Endothelial cell of umbilical vein (primary cell): ENCODE data around the gene GPD2. TPM values are rescaled to one million over a fixed set of nuclear protein-coding genes. Genes with fewer than 3 reads are reported as not detected.

Experiments
- BruUV-seq: library from RNA; stranded (reverse); fragments of 400-500 nt; replicated peaks from 2 replicates; lab custom pipeline; 2021; lab: Mats Ljungman, UMichigan
- CTCF ChIA-PET: fragments of 300-600, 350-600 bp; sonication (Branson Sonifier 250); formaldehyde crosslinking; loops from one replicate; lab custom pipeline; 2021; ENCODE audit warnings: antibody characterized with exemption, inconsistent platforms; lab: Charles Lee
- POLR2A ChIA-PET: fragments of 300-600, 350-600 bp; sonication (Branson Sonifier 250); formaldehyde crosslinking; loops from one replicate; lab custom pipeline; 2021; ENCODE audit warnings: antibody characterized with exemption, inconsistent platforms; lab: Charles Lee
- DNase-seq: peaks from one replicate; pipeline ENCODE4 v3.0.0-alpha.2; 2011; ENCODE audit warnings: low read depth, low spot score
- FAIRE-seq: peaks from 2 replicates; lab custom pipeline; 2011; peaks lifted over from hg19 to GRCh38; lab: Jason Lieb, UNC
- H2AFZ ChIP-seq: 2 replicates; pipeline ENCODE4 v1.6.0; 2012; ENCODE audit warnings: low read depth, low read length, control low read depth, inconsistent platforms
- H3K27ac ChIP-seq: 2 replicates; pipeline ENCODE4 v1.5.1; 2011; ENCODE audit warnings: low read depth, mild to moderate bottlenecking, control low read depth, low read length, moderate library complexity; ENCODE audit not compliant: insufficient read depth
- H3K27me3 ChIP-seq, 2 experiments: 2 replicates each; pipeline versions ENCODE4 v1.6.0 to v1.6.1; 2011; ENCODE audit warnings: low read length in 2 of 2, mixed read lengths in 1 of 2; ENCODE audit not compliant: control insufficient read depth in 2 of 2, insufficient read depth in 2 of 2
- H3K36me3 ChIP-seq, 2 experiments: 2 replicates in 1 of 2; 3 replicates in 1 of 2; pipeline ENCODE4 v1.5.1; 2011; ENCODE audit warnings: low read length in 2 of 2, mild to moderate bottlenecking in 1 of 2, moderate library complexity in 1 of 2; ENCODE audit not compliant: control insufficient read depth in 2 of 2, insufficient read depth in 2 of 2; ENCODE audit errors: extremely low read depth in 1 of 2
- H3K4me1 ChIP-seq: 3 replicates; pipeline ENCODE4 v1.5.1; 2011; ENCODE audit warnings: mild to moderate bottlenecking, low read length; ENCODE audit not compliant: control insufficient read depth, insufficient read depth; ENCODE audit errors: extremely low read depth
- H3K4me2 ChIP-seq: 2 replicates; pipeline ENCODE4 v1.6.1; 2011; ENCODE audit warnings: low read length, control low read depth, mixed read lengths; ENCODE audit not compliant: insufficient read depth
- H3K4me3 ChIP-seq, 3 experiments: fragments of 200-600 bp in 1 of 3; sonication (generic), shearing (Covaris generic) in 1 of 3; replicated peaks in 1 of 3; 2 replicates each; pipeline ENCODE4 v1.5.1; 2011 to 2016; ENCODE audit warnings: control low read depth in 3 of 3, low read length in 3 of 3, mild to moderate bottlenecking in 2 of 3, inconsistent platforms in 1 of 3, low read depth in 1 of 3, moderate library complexity in 1 of 3; ENCODE audit not compliant: insufficient read depth in 1 of 3
- H3K79me2 ChIP-seq: 2 replicates; pipeline ENCODE4 v1.6.0; 2012; ENCODE audit warnings: low read length, inconsistent platforms; ENCODE audit not compliant: control insufficient read depth, insufficient read depth
- H3K9ac ChIP-seq: replicated peaks from 2 replicates; pipeline ENCODE3; 2011; ENCODE audit warnings: low read length, control low read depth; ENCODE audit not compliant: insufficient read depth; ENCODE audit errors: extremely low read depth
- H3K9me1 ChIP-seq: replicated peaks from 3 replicates; pipeline ENCODE4 v1.6.0; 2011; ENCODE audit warnings: mild to moderate bottlenecking, low read length; ENCODE audit not compliant: control insufficient read depth, insufficient read depth; ENCODE audit errors: extremely low read depth
- H3K9me3 ChIP-seq: replicated peaks from 2 replicates; pipeline ENCODE4 v1.5.1; 2012; ENCODE audit warnings: low read length, inconsistent platforms; ENCODE audit not compliant: control insufficient read depth, insufficient read depth
- H4K20me1 ChIP-seq: replicated peaks from 2 replicates; pipeline ENCODE3; 2011; ENCODE audit warnings: mild to moderate bottlenecking, low read length; ENCODE audit not compliant: control insufficient read depth, insufficient read depth; ENCODE audit errors: extremely low read depth
- EZH2 ChIP-seq: IDR thresholded peaks from 2 replicates; pipeline ENCODE4 v1.6.1; 2012; ENCODE audit warnings: borderline replicate concordance, low read depth, mild to moderate bottlenecking, moderate library complexity, low read length, inconsistent platforms; ENCODE audit not compliant: severe bottlenecking
- FOS ChIP-seq: IDR thresholded peaks from 2 replicates; pipeline ENCODE4 v1.6.1; 2011; ENCODE audit warnings: mild to moderate bottlenecking, low read length, moderate library complexity, borderline replicate concordance; ENCODE audit not compliant: insufficient read depth
- GATA2 ChIP-seq: IDR thresholded peaks from 2 replicates; pipeline ENCODE4 v1.7.0; 2011; ENCODE audit warnings: low read depth, mild to moderate bottlenecking, moderate library complexity, mixed read lengths, low read length; ENCODE audit not compliant: insufficient read length, insufficient read depth
- JUN ChIP-seq: IDR thresholded peaks from 2 replicates; pipeline ENCODE4 v1.6.1; 2011; ENCODE audit warnings: borderline replicate concordance, low read depth; ENCODE audit not compliant: insufficient read length, insufficient read depth
- MYC ChIP-seq: IDR thresholded peaks from one replicate; pipeline ENCODE4 v1.6.1; 2011; ENCODE audit warnings: mild to moderate bottlenecking, low read depth, low read length
- POLR2A ChIP-seq: IDR thresholded peaks from 2 replicates; pipeline ENCODE4 v1.6.1; 2012; ENCODE audit warnings: low read depth, mild to moderate bottlenecking, control low read depth, low read length
- POLR2AphosphoS5 ChIP-seq: IDR thresholded peaks from 2 replicates; pipeline ENCODE4 v1.6.1; 2012; ENCODE audit warnings: low read depth, mild to moderate bottlenecking, control low read depth, low read length, moderate library complexity; ENCODE audit not compliant: insufficient read depth
- dilution Hi-C: fragments of 300-500 bp; cut with MboI; formaldehyde crosslinking; loops from one replicate; pipeline ENCODE4 v1.15.0; 2019; ENCODE audit warnings: low sequenced_read_pairs; ENCODE audit not compliant: extremely low pct_ligation_motif_present
- intact Hi-C: fragments of 100-400 bp; cut with micrococcal nuclease; formaldehyde crosslinking; loops from one replicate; pipeline ENCODE4 v1.10.0; 2022
- polyA plus RNA-seq, 4 experiments: library from polyadenylated mRNA; depleted of rRNA in 3 of 4; stranded (reverse) in 3 of 4; unstranded in 1 of 4; fragments of >200 nt; gene quantifications; 2 replicates each; pipeline versions ENCODE4 v1.2.1 to v1.2.3, GENCODE V29; 2011 to 2012; ENCODE audit warnings: missing spikeins in 1 of 4
- total RNA-seq: library from RNA; stranded (reverse); gene quantifications from 2 replicates; pipeline ENCODE4 v1.2.3, GENCODE V29; 2021
- TF ChIP-seq, protein P1 (sequence below): IDR thresholded peaks from 2 replicates; pipeline ENCODE4 v1.6.1; 2011; ENCODE audit not compliant: insufficient read depth, insufficient read length
- TF ChIP-seq, protein P2 (sequence below), 2 donors: IDR thresholded peaks; 1 replicate in 1 of 2; 2 replicates in 1 of 2; pipeline ENCODE4 v1.5.1; 2011; ENCODE audit warnings: low read length in 2 of 2, mild to moderate bottlenecking in 2 of 2, moderate library complexity in 2 of 2, control low read depth in 1 of 2, inconsistent platforms in 1 of 2, low read depth in 1 of 2; ENCODE audit not compliant: insufficient read depth in 1 of 2; ENCODE audit errors: extremely low read depth in 1 of 2

GPD2 gene
- total and polyA plus RNA-seq, 2 donors (not counting 3 experiments of a cell fraction or from before 2014, with no cell fraction given): 6.6 to 37.0 TPM

DNA sequence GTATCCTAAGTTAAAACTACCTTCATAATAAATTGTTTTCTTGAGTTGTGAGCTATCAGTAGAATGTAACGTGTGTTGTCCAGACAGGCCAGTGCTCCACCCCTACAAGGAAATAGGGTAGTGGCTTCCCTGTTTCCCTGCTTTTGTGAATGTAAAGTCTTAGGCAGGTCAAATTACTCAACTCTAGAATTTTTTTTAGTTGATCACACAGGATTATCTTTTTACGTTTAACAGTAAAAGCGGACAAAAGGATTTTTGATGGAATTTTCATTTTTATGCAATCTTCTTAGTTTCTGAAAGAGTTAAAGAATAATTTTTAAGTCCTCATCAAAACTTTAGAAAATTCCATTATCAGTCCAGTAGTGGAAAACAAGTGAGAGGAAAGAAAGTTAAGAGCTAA is 38.2 kb downstream of the GPD2 start:
- ChIA-PET CTCF (no interaction called here), POLR2A (no interaction called here)
- BruUV-seq: no TSS peak

More for the DNA sequence above, 38.2 kb downstream of the GPD2 start:
- Histone ChIP-seq H3K27ac (no peak overlapping the region), H3K9ac (no peak overlapping the region), H3K9me3 (no peaks in the 10 kb centered on the region), H3K36me3 (peaks cover 0 to 2% of the 10 kb centered on the region in 2 experiments), H4K20me1 (no peaks in the 10 kb centered on the region), H3K4me2 (no peak overlapping the region), H3K79me2 (peaks cover 1% of the 10 kb centered on the region), H3K9me1 (no peaks in the 10 kb centered on the region), H2AFZ (no peak overlapping the region), H3K4me3 (no peak overlapping the region), H3K4me1 (no peaks in the 10 kb centered on the region), H3K27me3 (no peaks in the 10 kb centered on the region)
- intact Hi-C loops (no loop called here), dilution Hi-C loops (no loop called here)
- DNase-seq: no peak
- TF ChIP-seq FOS (no peak), MYC (no peak), EZH2 (no peak), POLR2AphosphoS5 (no peak), GATA2 (no peak), POLR2A (no peak), JUN (no peak)
- TF ChIP-seq, protein P1, sequence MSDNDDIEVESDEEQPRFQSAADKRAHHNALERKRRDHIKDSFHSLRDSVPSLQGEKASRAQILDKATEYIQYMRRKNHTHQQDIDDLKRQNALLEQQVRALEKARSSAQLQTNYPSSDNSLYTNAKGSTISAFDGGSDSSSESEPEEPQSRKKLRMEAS: no peak
- TF ChIP-seq, protein P2, sequence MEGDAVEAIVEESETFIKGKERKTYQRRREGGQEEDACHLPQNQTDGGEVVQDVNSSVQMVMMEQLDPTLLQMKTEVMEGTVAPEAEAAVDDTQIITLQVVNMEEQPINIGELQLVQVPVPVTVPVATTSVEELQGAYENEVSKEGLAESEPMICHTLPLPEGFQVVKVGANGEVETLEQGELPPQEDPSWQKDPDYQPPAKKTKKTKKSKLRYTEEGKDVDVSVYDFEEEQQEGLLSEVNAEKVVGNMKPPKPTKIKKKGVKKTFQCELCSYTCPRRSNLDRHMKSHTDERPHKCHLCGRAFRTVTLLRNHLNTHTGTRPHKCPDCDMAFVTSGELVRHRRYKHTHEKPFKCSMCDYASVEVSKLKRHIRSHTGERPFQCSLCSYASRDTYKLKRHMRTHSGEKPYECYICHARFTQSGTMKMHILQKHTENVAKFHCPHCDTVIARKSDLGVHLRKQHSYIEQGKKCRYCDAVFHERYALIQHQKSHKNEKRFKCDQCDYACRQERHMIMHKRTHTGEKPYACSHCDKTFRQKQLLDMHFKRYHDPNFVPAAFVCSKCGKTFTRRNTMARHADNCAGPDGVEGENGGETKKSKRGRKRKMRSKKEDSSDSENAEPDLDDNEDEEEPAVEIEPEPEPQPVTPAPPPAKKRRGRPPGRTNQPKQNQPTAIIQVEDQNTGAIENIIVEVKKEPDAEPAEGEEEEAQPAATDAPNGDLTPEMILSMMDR (IDR thresholded peaks at IDR 0.05; ENCODE audit: extremely low read depth in 1 of 2, insufficient read depth in 1 of 2, low read depth in 1 of 2, low read length in 2 of 2): no peak
- no peak for FAIRE-seq
